Forelimb muscle (tissue), 1 donor: Measurements from ENCODE around the gene GGT5. TPM values are rescaled to one million over a fixed set of nuclear protein-coding genes. Genes with fewer than 3 reads are reported as not detected.
"Not testable (repeated sequence)": the region's sequence is repeated elsewhere in the genome, so short reads cannot be mapped to it uniquely, and the experiment has no call there.

Experiments
- DNase-seq: peaks from one replicate; pipeline ENCODE4 v3.0.0-alpha.2; 2013; ENCODE audit warnings: low read depth
- polyA plus RNA-seq: library from polyadenylated mRNA; unstranded; fragments of 120-200 nt; gene quantifications from one replicate; pipeline ENCODE4 v1.2.1, GENCODE V29; 2013; ENCODE audit not compliant: insufficient read length

Gene GGT5
- polyA plus RNA-seq, 1 donor, result 10.8 TPM

- DNase-seq, result not testable (repeated sequence)
Observed at GRCh38 chr22:24262185-24262749, 17.4 kb upstream of the GGT5 start.

GRCh38 chr22:24259459-24259858 is 14.6 kb upstream of the GGT5 start:
- DNase-seq, result not testable (repeated sequence)

- not testable (repeated sequence) for DNase-seq
Observed at GRCh38 chr22:24256736-24257135, 11.9 kb upstream of the GGT5 start.

- DNase-seq, result not testable (repeated sequence)
Observed at GRCh38 chr22:24256136-24256535, 11.3 kb upstream of the GGT5 start.

- not testable (repeated sequence) for DNase-seq
Observed at GRCh38 chr22:24253126-24253525, 8.2 kb upstream of the GGT5 start.

- not testable (repeated sequence) for DNase-seq
Observed at GRCh38 chr22:24251286-24251685, 6.4 kb upstream of the GGT5 start.

GRCh38 chr22:24249413-24249812 is 4.5 kb upstream of the GGT5 start:
- DNase-seq, result not testable (repeated sequence)

- not testable (repeated sequence) for DNase-seq
Observed at GRCh38 chr22:24248611-24249010, 3.7 kb upstream of the GGT5 start.

GRCh38 chr22:24247564-24248344 is 2.9 kb upstream of the GGT5 start:
- no peak for DNase-seq

- no peak for DNase-seq
Observed at GRCh38 chr22:24247011-24247507, 2.2 kb upstream of the GGT5 start.

GRCh38 chr22:24245584-24246561 is 991 bp upstream of the GGT5 start:
- not testable (repeated sequence) for DNase-seq

GRCh38 chr22:24244144-24244787 is 616 bp downstream of the GGT5 start:
- no peak for DNase-seq

- DNase-seq, result not testable (repeated sequence)
Observed at GRCh38 chr22:24243417-24243816, 1.5 kb downstream of the GGT5 start.

- DNase-seq, result not testable (repeated sequence)
Observed at GRCh38 chr22:24240985-24241692, 3.7 kb downstream of the GGT5 start.

GRCh38 chr22:24240381-24240780 is 4.5 kb downstream of the GGT5 start:
- no peak for DNase-seq

- DNase-seq, result not testable (repeated sequence)
Observed at GRCh38 chr22:24238101-24238694, 6.7 kb downstream of the GGT5 start.

- DNase-seq, result no peak
Observed at GRCh38 chr22:24236656-24237055, 8.2 kb downstream of the GGT5 start.

- no peak for DNase-seq
Observed at GRCh38 chr22:24235315-24235714, 9.6 kb downstream of the GGT5 start.

- DNase-seq, result no peak
Observed at GRCh38 chr22:24233816-24234215, 11.1 kb downstream of the GGT5 start.

- no peak for DNase-seq
Observed at GRCh38 chr22:24233235-24233634, 11.6 kb downstream of the GGT5 start.
